MCF 10A (cell line): Measurements from ENCODE around the gene PPARD. TPM values are rescaled to one million over a fixed set of nuclear protein-coding genes. Genes with fewer than 3 reads are reported as not detected.

Source experiments
- BruUV-seq: library from RNA; stranded (reverse); fragments of 400-500 nt; replicated peaks from 2 replicates; lab custom pipeline; 2021; lab: Mats Ljungman, UMichigan
- CTCF ChIA-PET: fragments of 300-600 bp; sonication (Branson Sonifier 250); formaldehyde crosslinking; extraction: SDS; loops from one replicate; lab custom pipeline; 2021; ENCODE audit warnings: antibody characterized with exemption, inconsistent platforms; lab: Yijun Ruan, JAX
- POLR2A ChIA-PET: fragments of 300-600, 350-650 bp; sonication (Branson Sonifier 250); formaldehyde crosslinking; extraction: SDS; loops from one replicate; lab custom pipeline; 2020; ENCODE audit warnings: antibody characterized with exemption, inconsistent platforms; lab: Yijun Ruan, JAX
- DNase-seq: peaks from one replicate; pipeline ENCODE4 v3.0.0-alpha.2; 2018; ENCODE audit not compliant: unreplicated experiment
- H3K27ac Mint-ChIP-seq: one replicate; pipeline ENCODE4 v1.8.0; 2022; ENCODE audit warnings: mild to moderate bottlenecking, low read depth, mixed read lengths; ENCODE audit not compliant: unreplicated experiment
- H3K27me3 Mint-ChIP-seq: one replicate; pipeline ENCODE4 v1.8.0; 2022; ENCODE audit warnings: mixed read lengths; ENCODE audit not compliant: insufficient read depth, unreplicated experiment
- H3K36me3 Mint-ChIP-seq: one replicate; pipeline ENCODE4 v1.8.0; 2022; ENCODE audit warnings: mild to moderate bottlenecking, moderate library complexity, mixed read lengths; ENCODE audit not compliant: insufficient read depth, unreplicated experiment
- H3K4me1 Mint-ChIP-seq: one replicate; pipeline ENCODE4 v1.8.0; 2022; ENCODE audit warnings: mixed read lengths; ENCODE audit not compliant: insufficient read depth, unreplicated experiment
- H3K4me3 Mint-ChIP-seq: one replicate; pipeline ENCODE4 v1.8.0; 2022; ENCODE audit warnings: mild to moderate bottlenecking, moderate library complexity, mixed read lengths; ENCODE audit not compliant: unreplicated experiment
- H3K9me3 Mint-ChIP-seq: one replicate; pipeline ENCODE4 v1.8.0; 2022; ENCODE audit warnings: mixed read lengths; ENCODE audit not compliant: unreplicated experiment
- CTCF ChIP-seq: fragments of 200-600 bp; IDR thresholded peaks from one replicate; pipeline ENCODE4 v1.8.0; 2022; ENCODE audit warnings: antibody characterized with exemption, mild to moderate bottlenecking; ENCODE audit not compliant: unreplicated experiment
- intact Hi-C: fragments of 100-400 bp; cut with micrococcal nuclease; formaldehyde crosslinking; loops from 2 replicates; pipeline ENCODE4 v1.14.1; 2022
- microRNA-seq: library from miRNA; unstranded; fragments of <30 nt; microRNA quantifications from one replicate; pipeline ENCODE4 v1.2.0, GENCODE V29; 2022
- total RNA-seq: library from RNA; stranded (reverse); gene quantifications from 2 replicates; pipeline ENCODE4 v1.2.3, GENCODE V29; 2022

The PPARD gene
- total RNA-seq, 1 experiment from 2014 or later = 13.8 TPM

DNA sequence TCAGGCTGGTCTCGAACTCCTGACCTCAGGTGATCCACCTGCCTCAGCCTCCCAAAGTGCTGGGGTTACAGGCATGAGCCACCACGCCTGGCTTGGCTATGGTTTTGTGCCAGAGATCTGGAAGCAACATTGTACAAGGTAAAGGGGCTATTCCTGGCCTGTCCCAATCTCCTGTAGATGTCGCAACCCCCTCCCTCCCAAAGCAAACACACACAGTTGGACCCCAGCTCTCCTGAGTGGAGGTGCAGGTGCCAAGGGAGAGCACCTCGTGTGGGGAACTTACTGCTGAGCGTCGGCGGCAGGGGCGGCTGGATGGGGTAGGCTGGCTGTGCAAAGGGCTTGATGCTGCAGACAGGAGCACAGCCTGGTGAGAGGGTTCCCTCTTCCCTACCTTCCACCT, 134.7 kb downstream of the PPARD start:
- peaks cover 44% of the 10 kb centered on the region for H3K36me3 Mint-ChIP-seq
- TF ChIP-seq CTCF = no peak
- intact Hi-C loops = no loop called here
- no TSS peak for BruUV-seq
- no peaks in the 10 kb centered on the region for H3K4me1 Mint-ChIP-seq
- ChIA-PET POLR2A (interaction anchor here (0.6 to 1.6 kb wide), 4 partner anchors 8 to 144 kb away, joined by 3 to 7 read pairs (median 4); partner anchors contain the start of gene RPL10A), CTCF (interaction anchor here (0.6 to 0.7 kb wide), 2 partner anchors 9 to 113 kb away, joined by 3 to 4 read pairs; partner anchors contain the start of gene RPL10A)
- no peaks in the 10 kb centered on the region for H3K27me3 Mint-ChIP-seq
- H3K4me3 Mint-ChIP-seq = no peak overlapping the region
- DNase-seq = no peak
- no peak overlapping the region for H3K27ac Mint-ChIP-seq
- H3K9me3 Mint-ChIP-seq = no peaks in the 10 kb centered on the region

Small RNA genes lying within 50 kb of the gene (microRNA-seq; reads per million reads assigned to microRNA genes)
- 1.6 reads per million, percentile 10 among the genes with 10 or more reads in this experiment for gene MIR7111

Other genes starting within 250 kb of the PPARD start
- gene TCP11, start 201.2 kb upstream of the PPARD start, total RNA-seq = not detected in 2 replicates
- gene SCUBE3, start 128.6 kb upstream of the PPARD start, total RNA-seq = not detected in 2 replicates
- 28.0 and 28.4 TPM in 2 replicates for gene ZNF76, start 82.8 kb upstream of the PPARD start, total RNA-seq
- 17.8 and 23.1 TPM in 2 replicates for gene DEF6, start 44.7 kb upstream of the PPARD start, total RNA-seq
- gene FANCE, start 109.8 kb downstream of the PPARD start, total RNA-seq = 12.3 and 13.3 TPM in 2 replicates
- 2,403 and 2,457 TPM in 2 replicates for gene RPL10A, start 125.8 kb downstream of the PPARD start, total RNA-seq
- 11.1 and 13.3 TPM in 2 replicates for gene TEAD3, start 154.5 kb downstream of the PPARD start, total RNA-seq
- gene TULP1, start 170.3 kb downstream of the PPARD start, total RNA-seq = not detected in 2 replicates